Pons (tissue), 1 donor: ENCODE measurements around the gene INSYN2A.
A peak's percentile ranks its signal among the peaks of the same experiment; 100 is the strongest.

Experiments
- DNase-seq: peaks from one replicate; pipeline ENCODE4 v3.0.0-alpha.2; 2016; ENCODE audit warnings: low spot score

Gene INSYN2A, protein sequence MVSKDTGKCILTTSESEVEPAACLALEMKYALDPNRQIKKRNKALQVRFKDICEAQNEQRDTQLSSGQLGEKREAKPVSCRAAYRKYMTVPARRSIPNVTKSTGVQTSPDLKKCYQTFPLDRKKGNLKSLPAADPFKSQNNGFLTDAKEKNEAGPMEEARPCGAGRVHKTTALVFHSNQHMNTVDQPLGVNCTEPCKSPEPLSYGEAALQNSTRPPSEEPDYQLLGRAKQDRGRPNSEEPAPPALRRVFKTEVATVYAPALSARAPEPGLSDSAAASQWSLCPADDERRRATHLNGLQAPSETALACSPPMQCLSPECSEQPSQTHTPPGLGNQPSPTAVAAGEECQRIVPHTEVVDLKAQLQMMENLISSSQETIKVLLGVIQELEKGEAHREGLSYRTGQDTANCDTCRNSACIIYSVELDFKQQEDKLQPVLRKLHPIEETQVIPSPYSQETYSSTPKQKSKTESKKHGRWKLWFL

DNA sequence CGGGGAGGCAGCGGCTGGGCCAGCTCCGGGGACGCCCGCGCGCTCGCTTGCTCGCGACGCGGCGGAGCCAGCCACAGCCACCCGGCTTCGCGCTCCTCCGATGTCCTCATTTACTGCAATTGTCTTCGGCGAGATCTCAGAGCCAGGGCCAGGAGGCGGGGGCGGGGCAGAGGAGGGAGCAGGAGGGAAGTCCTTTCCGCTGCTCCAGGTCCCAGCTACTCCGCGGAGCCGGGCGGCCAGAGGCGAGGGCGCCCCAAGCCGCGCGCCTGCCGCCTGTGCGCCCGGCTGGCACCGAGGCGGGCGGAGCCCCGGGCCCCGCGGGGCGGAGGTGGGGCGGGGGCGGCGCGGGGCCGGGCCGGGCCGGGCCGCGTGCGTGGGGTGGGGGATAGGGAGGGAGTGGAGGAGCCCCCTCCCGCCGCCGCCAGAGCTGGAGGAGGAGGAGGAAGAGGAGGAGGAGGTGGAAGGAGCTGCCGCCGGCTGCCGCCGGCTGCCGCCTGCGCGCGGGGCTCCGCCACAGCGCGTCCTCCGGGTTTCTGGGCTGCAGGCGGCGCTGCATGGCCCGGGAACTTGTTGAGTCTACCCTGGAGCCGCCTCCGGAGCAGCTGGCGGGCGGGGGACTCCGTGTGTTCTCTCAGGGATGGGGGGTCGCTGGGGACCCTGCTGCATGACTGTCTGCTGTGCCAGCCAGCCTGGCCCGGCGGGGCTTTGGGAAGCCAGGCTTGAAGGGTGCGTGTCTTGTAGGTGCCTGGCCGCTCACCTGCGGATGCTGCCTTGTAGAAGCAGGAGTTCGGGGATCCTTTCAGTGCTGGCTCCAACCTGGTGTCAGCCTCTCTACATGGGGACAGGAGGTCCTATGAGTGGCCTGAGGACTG, at the start of gene INSYN2A:
Gene INSYN2A, minus strand, starts transcription at position 310 of the 872 bp plus-strand sequence. CDS start 20,196 bp downstream, outside the sequence.
- DNase-seq: peak; percentile 27

DNA sequence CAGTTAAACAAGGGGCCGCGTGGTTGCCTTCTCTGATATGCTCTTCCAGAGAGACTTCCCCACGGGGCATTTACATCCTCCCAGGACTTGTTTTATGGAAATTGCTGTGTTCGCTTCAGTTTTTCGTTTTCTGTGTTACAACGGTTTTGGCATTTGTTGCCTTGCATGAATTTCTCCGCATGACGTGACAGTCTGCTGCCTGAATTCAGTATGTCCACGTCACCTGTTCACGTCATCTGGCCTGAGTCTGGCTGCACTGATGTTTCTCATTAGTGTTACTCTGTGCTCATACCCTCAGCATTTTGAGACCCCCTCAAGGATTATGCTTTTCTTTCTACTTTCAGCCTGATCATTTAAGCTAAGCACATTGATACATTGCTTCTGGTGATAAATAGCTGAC, 49.1 kb upstream of the INSYN2A start:
- no peak for DNase-seq

DNA sequence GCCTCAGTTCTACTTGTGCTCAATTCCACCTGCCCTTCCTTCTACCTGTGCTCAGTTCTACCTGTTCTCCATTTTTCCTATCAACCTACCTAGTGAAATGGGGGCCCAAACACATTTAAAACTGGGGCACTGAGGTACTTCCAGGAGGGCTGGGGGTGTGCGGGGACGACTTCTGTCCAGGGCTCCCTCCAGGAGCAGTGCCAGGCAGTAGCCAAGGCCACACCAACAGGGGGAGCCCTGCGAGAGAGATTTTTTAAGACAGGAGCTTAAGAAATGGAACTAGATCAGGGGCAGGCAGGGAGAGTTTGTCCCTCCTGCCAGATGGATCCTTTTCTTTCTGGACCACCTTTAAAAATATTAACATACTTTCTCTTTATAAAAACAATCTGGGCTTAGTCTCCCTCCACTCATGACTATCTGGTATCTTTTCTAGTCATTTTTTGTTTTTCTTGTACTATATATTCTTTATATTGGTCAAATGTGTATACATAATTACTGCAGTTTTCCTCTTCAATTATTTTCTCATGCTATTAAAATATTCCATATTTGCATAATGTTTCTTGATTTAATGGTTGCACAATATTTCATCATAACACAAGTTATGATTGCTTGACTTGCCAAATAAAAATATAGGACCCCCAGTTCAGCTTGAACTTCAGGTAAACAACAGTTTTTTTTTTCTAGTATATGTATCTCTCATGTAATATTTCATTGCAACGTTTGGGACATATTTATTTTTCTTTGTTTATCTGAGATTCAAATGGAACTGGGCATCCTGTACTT, 47.3 kb upstream of the INSYN2A start:
- DNase-seq: peak; percentile 47

DNA sequence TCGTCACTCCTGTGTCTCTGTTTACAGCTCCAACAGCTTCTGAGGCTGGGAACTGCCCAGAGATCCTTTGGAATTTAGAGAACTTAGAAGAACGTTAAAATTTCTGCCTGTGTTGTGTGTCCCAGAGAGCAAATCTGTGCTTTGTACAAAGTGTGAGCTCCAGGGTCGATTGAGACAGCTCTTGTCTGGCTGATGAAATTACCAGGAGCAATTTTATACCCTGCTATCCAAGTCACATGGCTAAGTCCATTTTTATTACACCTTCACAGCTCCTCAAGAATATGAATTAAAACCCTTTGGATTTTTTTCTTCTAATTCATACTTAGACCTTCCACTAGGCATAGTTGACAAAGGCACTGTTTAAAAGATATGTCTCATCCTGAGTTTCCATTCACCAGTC, 46.5 kb upstream of the INSYN2A start:
- no peak for DNase-seq

DNA sequence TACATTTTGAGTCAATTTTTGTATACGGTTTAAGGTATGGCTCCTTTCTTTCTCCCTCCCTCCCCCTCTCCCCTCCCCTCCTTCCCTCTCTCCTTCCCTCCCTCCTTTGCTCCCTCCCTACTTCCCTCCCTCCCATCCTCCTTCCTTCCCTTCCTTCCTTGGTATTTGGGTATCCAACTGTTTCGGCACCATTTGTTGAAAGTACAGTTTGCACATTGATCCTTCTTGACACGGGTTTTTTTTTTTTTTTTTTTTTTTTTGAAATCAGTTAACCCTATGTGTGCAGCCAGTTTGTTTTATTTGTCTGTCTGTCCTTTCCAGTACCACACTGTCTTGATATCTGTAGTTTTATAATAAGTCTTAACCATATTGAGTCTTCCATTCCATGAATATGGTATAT, 39.9 kb upstream of the INSYN2A start:
- no peak for DNase-seq

DNA sequence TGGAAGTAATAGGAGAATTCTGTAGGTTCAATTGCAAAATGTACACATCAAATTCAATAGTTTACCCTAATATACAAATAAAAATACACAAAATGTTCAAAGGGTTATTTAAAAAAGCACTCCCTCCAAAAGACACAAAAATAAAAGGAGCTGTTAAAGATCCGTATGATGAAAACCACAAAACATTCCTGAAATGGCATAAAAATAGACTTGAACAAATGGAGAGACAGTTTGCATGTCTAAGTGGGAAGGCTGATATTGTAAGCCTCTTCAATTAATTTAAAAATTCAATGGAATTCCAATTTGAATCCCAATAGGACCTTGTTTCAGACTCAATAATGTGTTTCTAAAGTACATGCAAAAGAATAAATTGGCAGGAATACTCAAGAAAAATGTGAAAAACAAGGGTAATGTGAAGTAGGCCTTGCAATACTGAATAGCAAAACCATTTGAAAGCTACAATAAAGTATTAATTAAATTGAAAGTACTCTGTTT, 38.0 kb upstream of the INSYN2A start:
- no peak for DNase-seq

DNA sequence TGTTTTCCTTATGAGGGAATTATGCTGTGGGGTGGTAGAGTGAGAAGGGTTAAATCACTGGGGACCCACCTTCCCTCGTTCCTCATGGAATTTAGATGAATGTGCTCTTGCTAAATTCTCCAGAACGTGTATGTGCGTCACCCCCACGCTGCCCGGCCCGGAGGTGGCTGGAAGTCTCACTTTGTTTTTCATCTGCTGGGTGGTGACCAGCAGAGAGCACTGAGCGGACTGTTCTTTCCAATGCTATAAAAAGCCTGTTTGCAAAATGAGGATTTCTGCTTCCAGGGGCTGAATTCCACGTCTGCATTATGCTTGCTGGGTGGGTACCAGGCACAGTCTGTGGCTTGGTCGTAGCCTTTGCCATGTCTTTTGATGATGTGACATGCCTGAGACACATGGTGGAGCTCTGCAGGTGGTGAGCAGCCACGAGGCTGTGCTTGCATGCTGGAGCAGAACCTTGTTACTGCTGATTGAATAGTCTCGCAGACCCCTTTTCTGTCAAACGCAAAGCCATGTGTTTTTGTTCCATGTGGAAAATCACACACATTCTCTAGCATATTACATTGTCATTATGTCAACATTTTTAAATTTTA, 31.9 kb upstream of the INSYN2A start:
- peak; percentile 25 for DNase-seq

DNA sequence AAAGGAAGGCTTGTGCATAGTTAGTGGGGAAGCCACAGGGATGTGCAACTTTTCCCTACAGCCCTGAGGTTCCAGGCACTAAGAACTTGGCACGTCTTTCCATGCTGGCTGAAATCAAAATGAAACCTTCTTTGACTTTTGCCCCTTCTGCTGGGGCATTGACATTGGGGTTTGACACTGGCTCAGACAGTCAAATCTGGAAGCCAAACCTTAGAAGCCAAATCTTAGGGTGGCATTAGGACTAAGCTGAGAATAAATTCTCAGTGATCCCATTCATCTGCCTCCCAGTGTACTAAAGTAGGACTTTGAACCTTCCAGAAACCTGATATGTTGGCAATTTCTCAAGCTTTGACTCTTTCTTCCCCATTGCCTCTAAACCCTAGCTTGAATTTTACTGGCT, 31.3 kb upstream of the INSYN2A start:
- DNase-seq: no peak

DNA sequence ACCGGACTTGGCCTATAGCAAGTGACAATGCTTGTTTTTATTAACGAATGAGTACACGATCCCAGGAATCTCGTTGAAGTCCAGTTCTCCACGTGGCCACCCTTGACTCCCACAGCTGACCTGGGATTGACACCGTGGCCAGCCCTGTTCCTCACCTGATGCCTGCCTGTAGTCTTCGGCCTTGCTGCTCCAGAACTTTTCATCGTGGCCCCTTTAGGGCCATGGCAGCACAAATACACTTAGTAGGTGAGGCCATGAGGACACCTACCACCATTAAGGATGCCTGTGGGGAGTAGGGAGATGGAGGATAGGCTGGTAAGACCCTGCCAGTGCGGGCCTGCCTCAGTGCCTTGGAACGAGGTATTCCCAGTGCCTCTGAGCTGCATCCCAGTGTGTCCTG, 30.6 kb upstream of the INSYN2A start:
- no peak for DNase-seq

DNA sequence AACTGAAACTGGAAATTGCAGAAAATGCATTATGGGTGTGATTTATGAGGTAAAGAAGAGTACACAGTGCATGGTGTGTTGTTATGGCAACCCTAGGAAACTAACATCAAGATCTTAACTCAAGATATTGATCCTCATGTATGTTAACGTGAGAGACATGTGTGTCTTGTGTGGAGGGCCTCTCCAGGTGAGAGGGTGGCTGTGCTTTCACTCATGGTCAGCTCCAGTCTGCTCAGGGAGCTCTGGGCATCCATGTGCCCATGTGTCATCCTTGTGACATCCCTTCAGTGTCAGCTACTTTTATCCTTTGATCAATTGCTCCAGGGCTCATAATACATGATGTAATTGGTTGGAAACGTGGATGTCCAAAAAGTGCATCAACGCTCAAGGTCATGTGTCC, 24.9 kb upstream of the INSYN2A start:
- DNase-seq: no peak

DNA sequence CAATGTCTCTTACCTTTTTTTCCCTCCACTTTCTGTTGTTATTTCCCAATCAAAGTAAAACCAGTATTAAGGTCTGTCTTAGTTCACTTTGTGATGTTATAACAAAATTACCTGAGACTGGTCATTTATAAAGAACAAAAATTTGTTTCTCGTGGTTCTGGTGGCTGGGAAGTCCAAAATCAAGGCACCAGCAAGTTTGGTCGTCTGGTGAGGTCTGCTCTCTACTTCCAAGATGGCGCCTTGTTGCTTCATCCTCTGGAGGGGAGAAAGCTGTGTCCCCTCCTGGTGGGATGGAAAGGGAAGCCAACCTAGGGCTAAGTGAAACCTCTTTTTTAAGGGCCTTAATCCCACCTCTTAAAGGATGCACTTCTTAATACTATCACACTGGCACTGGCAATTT, 22.3 kb upstream of the INSYN2A start:
- DNase-seq: no peak

DNA sequence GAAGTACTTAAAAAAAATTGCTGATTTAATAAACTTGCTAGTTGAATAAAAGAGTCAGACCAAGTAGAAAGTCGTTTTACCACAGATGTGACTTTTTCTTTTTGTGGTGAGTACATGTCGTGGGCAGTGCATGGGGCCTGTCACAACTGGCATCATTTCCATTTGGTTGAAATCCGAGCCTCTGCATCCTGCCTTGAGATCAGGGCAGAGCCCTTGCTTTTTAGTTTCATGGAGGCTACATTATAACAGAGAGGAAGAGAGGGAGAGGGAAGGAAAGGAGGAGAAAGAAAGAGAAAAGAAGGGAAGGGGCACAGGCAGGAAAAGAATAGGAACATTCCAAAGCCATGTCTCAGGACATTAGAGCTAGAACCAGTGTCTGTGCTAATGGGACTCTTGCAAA, 20.4 kb upstream of the INSYN2A start:
- DNase-seq: no peak

DNA sequence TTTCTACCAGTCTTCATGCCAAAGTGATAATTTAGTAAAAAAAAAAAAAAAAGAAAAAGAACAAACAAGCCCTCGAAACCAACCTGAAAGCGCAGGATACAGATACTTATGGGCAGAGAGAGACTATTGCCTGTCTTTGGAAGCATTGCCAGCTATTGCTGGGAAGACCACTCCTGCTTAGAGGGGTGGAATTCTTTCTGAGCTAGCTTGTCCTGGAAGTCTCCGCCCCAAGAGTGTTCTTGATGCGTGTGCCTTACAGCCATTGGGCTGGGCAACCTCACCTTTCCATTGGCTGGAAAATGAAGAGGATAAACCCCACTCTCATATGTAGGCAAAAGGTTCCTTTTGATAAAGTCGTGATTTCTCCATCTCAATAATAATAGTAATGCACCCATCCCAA, 19.9 kb upstream of the INSYN2A start:
- DNase-seq: no peak

DNA sequence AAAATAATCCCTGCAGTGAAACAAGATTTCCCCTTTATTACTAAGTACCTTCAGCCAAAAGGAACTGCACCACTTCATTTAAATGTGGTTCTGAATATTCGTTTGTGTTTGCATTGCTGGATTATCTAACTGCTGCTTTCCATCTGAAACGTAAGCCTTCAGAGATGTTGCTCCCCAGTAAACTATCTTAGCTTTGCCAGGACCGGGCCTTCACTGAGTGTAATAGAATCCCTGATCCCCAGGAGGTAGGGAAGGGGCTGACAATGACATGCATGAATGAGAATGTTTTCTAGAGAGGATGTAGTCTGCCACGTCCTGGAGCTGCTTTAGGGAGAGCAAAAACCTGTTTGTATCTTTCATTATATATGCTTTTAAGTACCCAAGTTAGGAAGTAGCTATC, 19.5 kb upstream of the INSYN2A start:
- no peak for DNase-seq

DNA sequence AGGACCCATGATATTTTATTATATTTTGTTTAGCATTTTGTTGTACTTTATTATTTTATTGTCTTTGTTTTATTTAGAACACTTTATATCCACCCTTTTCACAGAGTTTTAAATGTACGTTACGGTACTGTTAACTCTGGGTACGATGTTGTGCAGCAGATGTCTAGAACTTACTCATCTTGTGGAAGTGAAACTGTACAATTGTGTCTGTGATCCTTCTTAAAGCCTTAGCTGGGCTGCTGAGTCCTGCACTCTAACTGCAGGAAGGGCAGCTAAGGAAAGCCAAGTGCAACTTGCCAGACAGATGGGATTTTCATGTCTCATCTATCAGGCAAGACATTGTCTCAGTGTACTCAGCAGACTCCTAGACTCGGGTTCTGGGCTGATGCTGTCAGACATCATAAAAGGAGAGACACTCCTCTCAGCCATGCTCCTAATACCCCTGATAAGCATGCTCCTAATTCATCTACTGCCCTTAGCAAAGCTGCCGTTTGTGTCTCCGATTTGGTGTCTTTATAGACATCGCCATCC, 14.6 kb upstream of the INSYN2A start:
- peak; percentile 15 for DNase-seq

DNA sequence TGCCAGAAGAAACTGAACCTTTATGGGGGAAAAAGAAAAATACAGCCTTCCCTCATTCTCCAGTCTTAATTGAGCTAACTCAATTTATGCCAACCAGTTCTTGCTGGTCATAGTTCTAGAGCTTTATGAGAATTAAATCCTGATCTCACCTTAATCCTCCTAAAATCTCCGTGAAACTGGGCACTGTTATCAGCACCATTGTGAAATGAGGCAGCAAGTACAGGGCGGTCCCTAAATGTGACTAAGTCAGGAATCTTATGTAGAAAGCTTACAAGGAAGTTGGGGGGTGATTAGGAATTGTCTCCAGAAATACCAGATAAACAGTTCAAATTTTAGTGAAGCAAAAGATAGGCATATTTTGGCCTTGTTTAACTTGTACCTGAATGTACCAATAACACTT, 10.7 kb upstream of the INSYN2A start:
- DNase-seq: no peak

DNA sequence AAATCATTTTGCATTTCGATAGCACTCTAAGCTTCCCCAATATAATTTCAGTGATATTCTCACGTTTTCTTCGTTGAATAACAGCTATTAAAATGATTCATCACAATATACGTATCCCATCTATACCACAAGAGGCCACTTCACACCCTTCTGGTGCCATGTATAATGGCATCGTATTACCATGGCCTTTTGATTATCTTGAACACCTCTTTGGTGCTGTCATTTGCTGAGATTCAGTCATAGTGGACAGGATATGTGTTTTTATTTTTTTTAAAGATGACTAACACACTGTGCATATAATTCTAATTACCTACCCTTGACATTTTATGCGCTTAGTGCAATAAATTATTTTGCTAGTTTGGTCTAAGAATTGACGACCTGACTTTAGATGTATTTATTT, 6.7 kb upstream of the INSYN2A start:
- no peak for DNase-seq

DNA sequence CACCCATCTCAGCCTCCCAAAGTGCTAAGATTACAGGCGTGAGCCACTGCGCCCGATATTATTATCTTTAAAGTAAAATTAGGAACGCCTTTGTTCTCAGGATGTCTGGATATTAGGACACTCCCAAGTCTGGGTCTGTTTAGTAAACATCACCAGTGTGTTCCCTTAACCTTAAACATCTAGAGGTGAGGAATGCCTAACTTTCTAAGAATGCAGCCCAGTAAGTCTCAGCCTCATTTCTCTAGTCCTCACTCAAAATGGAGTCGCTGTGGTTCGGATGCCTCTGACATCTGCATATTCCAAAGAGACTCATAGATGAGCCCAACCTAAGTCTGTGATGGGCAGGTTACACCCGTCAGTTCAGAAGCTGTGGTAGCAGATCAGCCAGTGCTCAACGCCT, 4.3 kb upstream of the INSYN2A start:
- no peak for DNase-seq

DNA sequence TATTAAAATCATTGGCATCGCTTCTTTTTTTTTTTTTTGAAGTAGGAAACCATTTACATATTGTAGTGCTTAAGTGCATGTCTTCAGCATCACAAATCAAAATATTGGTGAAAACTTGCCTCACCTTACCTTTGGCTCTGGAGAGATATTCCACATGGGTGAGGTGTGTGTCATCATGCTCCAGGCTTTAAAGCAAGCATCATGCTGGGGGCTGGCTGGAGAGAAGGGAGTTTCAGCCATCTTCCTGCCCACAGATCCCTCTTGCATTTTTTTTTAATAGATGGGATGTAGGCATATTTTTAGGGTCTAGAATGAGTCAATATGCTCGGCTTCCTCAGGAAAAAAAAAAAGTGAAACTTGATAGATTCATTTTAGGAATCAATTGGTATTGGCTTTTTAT, 2.3 kb upstream of the INSYN2A start:
- DNase-seq: no peak

DNA sequence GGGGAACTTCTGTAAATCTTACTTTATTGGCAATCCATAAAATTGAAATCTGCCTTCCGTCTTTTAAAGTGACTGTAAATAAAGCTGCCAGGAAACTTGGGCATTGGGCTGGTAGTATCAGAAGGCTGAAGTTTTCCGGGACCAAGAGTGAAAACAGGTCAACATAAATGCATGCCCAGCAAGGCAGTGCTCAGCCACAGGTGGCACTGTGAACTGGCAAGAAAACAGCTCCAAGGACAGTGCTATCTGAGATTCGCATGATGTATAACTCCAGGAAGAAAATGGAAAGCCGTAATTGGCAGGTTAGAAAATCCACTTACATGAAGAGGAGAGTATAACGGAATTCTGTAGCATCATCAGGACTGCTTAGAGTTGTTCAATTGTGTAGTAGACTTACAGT, 1.9 kb upstream of the INSYN2A start:
- no peak for DNase-seq

DNA sequence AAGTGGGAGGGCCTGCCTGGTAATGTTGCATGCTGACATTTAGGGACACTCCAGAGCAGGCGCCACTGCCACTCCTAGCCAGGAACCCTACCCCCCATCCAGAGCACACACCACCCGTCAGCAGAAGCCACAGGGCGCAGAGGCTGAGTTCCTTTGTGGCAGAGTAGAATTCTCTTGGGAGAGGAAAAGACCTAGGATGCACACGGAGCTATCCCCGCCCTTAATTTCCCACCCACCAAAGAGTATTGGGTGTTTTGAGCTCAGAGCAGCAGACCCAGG, 702 bp upstream of the INSYN2A start:
- DNase-seq: no peak
